Smooth muscle cell of the brain vasculature (primary cell): ENCODE data around the gene ANKRD11.
"Not testable (repeated sequence)": the region's sequence is repeated elsewhere in the genome, so short reads cannot be mapped to it uniquely, and the experiment has no call there.

Experiments
- DNase-seq: peaks from one replicate; pipeline ENCODE4 v3.0.0-alpha.2; 2012; ENCODE audit warnings: low read depth, low spot score

Gene ANKRD11

DNA sequence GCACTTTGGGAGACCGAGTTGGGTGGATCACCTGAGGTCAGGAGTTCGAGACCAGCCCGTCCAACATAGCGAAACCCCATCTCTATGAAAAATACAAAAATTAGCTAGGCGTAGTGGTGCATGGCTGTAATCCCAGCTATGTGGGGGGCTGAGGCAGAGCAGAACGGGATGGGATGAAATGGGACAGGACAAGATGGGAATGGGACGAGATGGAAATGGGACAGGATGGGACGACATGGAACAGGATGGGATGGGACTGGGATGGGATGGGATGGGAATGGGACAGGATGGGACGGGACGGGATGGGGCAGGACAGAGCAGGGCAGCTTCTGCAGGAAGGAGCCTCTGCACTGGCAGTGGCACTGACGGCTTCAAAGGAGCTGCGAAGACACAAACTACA, 106.1 kb downstream of the ANKRD11 start:
- DNase-seq, result no peak

DNA sequence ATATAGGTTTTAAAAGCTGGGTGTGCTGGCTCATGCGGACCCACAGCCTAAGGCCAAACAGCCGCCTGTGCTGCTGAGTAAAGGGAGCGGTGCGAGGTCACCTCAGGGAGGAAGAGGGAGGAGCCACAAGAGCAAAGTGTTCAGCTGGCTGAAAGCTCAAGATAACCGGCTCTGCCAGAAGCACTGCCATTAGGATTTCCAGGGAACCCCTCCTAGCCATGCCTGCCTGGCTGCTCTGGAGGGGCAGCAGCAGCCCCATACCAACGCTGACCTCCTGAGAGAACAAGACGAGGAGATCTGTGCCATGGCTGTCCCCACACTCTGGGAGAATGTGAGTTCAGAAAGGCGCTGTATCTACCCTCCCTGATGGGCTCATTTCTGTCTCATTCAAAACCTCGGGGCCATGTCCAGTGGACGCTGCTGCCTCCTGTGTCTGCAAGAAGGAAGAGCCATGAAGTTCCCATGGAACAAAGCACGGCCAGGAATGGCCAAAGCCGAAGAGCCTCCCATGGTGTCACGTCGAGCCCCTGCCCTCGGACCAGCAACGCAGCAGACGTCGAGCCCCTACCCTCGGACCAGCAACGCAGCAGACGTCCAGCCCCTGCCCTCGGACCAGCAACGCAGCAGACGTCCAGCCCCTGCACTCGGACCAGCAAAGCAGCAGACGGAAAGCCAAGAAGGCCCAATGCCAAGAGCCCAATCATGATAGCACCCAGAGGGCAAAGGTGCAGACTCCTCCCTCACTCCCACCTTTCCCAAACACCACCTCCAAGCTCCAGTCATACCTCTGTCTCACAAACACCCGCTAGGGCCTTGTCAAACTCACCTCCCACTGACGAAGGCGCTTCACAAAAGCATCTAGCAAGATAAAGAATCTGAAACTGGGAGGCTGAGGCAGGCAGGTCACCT, 107.0 kb downstream of the ANKRD11 start:
- no peak for DNase-seq

DNA sequence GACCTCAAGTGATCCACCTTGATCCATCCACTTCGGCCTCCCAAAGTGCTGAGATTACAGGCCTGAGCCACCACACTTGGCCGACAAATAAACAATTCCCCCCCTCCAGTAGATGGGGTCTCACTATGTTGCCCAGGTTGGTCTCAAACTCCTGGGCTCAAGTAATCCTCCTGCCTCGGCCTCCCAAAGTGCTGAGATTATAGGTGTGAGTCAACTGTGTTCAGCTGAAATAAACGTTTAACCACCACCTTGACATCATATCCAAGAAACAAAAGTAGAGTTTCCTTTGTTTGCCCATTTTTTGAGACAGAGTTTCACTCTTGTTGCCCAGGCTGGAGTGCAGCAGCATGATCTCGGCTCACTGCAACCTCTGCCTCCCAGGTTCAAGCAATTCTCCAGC, 107.8 kb downstream of the ANKRD11 start:
- DNase-seq, result not testable (repeated sequence)

DNA sequence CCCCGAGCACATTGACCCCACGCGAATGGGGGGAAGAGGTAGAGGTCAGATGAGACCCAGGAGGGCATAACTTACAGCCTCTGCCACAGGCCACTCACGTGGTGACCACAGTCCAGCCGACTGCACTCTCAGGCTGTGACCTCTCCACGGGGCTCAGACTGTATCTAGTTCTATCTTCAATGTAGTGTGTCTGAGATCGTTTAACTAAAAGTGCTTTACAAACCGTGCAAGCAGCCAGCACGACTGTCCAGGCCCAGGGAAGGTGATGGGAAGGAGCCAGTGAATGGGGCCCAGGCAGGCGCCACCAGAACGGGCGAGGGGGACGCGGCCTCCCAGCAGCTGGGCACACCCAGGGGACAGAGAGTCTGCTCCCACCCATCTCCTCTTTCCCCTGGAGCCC, 108.6 kb downstream of the ANKRD11 start:
- no peak for DNase-seq

DNA sequence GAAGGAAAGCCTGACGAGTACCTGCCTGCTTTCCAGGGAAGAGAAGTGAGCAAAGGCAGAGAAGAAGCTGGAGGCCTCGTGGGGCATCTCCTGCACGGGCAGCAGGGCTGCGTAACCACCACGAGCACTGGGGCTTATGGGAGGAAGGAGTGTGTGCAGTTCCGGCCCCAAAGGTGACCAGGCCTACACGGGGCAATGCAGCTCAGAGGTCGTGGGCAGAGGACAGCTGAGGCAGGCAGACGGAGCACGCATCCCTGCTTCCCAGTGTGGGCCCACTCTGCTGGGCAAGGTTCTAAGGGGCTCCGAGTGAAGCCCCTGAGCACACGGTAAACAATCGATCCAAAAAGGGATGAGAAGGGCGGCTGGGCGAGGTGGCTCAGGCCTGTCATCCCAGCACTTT, 109.7 kb downstream of the ANKRD11 start:
- DNase-seq, result no peak

DNA sequence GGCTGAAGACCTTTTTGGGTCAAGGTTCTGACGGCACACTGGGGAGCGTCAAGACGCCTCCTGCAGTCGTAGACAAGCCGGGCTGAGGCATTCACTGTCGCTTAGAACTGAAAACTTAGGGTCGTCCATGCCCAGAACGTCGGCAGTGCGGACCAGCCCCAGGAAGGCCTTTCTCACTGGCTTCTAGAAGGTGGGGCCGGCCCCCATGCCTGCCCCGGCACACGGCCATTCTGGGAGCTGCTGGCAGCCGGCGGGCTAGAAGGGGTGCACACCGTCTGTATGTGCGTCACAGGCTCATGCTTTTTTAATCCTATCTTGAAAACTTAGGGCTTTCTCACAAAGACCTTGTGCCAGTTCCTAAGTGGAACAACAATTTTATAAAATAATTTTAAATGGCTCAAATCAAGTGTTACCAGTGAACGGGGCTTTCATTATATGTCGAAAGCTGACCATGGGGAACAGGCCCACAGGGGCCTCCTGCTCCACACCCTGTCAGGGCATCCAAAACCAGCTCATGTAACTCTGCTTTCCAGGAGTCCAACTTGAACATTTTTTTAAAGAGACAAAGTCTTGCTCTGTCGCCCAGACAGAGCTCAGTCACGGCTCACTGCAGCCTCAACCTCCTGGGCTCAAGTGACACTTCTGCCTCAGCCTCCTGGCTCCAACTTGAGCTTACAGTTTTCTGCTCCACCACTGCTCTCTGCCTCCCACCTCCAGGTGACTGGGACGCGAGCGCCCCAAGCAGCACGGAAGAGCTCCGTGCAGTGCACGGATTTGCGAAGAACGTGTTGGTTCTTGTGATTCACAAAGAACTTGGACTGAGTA, 111.2 kb downstream of the ANKRD11 start:
- DNase-seq, result no peak

DNA sequence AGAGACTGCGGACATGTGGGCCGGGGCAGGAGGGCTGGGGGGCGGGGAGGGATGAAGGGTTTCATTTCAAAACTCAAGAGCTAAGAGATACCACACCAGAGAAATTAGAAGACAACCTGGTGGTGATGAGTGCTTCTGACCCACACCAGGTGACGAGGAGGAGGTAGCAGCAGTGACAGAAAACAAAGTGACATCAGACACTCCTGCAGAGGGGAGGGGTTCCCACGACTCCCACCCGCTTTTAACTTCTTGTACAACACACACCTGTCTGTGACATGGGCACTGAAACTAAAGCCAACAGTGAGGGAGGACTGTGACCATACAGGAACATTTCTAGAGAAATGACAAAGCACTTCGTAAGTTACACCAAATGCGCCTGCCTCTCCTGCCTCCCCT, 112.9 kb downstream of the ANKRD11 start:
- no peak for DNase-seq

DNA sequence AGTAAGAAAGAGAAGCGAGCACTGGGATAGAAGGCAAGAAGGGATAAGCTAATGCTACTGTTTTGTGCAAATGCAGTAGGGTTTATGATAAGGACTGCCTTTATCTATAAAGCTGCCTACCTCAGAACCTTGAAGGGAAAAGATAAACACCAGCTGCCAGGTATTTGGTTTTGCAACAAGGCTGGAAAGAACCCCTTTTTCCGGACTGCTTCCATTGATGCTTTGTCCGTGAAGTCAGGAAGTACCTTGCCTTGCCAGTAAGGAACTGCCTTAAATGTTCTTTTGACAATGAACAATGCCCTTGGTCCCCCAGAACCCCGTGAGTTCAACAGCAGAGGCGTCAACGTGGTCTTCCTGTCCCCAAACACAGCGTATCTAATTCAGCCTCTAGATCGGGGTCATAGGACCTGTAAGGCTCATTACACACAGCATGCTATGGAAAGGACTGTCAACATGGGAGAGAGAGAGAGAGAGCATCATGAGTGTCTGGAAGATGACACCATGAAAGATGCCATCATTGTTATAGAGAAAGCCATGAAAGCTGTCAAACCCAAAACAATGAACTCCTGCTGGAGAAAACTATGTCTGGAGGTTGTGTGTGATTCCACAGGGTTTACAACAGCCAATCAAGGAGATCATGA, 113.4 kb downstream of the ANKRD11 start:
- DNase-seq, result no peak

DNA sequence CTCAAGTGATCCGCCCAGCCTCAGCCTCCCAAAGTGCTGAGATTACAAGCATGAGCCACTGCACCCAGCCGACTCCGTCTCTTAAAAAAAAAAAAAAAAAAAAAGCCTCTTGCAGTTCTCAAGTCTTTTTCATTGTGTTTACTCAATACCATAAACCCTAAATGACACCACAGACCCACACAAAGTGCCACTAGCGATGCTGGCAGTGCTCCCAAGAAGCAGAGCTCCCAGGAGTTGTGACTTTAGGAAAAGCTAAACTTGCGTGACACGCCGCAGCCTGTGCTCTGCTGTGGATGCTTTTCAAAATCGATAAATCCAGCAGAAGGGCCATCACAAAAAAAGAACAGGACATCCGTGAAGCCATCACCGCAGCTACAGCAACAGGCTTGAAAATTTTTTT, 114.7 kb downstream of the ANKRD11 start:
- no peak for DNase-seq

DNA sequence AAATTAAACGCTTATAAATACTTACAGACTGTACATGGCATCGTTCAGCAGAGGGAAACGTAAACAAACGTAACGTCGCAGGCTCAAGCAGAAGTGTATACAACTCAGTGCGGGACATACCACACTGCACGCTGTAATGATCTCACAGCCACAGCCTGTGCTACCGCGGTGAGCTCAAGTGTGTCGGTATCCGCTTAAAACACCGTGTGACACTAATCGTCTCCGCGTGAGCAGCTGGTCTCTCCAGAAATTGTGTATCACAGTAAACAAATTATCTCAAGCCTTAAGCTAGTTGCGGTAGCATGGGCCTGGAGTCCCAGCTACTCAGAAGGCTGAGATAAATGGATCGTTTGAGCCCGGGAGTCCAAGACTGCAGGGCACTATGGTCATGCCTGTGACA, 115.3 kb downstream of the ANKRD11 start:
- DNase-seq, result no peak

DNA sequence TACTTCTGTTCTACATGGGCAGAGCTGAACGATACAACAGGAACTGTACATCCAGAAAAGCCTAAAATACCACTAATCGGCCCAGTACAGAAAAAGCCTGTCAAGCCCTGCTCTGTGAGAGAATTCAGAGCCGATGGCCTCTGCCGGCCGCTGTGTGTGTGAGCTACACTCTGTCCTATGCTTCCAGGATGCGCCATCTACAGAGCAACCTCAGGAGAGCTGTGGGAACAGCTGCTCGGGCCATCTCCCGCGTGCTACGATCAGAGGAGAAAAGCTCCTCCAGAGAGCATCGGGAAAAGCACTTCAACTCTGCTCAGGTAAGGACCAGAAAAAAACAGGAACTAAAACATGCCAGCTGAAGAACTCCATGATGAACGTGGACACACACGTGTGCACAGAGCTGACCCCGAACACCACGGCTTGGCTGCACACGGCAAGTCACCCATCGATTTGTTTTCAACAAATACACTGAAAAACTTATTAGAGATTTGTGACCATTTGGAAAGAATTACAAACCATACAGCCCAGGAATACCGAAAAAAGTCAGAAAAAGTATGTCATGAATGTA, 115.9 kb downstream of the ANKRD11 start:
- DNase-seq, result peak; percentile 44

DNA sequence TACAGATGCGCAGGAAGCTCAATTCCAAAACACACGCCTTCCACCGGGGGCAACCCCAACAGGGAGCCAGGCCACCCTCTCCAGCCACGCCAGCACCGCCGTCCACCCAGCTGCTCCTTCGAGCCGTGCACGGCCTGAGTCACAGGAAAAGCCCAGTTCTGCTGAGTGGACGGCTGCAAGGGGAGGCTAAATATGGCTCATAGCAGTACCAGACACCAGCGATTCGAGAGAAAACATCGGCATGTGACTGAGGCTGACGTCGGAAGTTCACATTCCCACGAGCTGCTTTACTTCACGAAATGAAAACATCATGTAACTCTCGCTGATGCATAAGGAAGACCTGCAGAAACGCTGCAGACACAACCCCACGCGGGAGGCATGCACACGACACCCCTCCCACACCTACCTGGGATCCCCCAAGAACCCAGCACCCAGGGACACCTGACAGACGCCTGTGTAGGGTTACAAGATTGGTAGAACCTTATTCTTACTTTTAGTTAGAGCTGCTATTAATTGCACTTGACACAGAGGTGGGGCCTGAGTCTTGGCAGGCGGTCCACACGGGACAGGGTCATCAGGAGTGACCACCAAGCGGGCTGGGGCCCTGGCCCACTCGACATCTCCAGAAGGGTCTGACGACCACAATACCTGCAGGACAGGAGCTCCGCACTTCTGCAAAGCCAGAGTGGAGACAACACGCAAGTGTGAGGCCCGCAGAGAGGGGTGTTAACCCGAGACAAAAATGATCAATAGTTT, 116.8 kb downstream of the ANKRD11 start:
- DNase-seq, result peak; percentile 79

DNA sequence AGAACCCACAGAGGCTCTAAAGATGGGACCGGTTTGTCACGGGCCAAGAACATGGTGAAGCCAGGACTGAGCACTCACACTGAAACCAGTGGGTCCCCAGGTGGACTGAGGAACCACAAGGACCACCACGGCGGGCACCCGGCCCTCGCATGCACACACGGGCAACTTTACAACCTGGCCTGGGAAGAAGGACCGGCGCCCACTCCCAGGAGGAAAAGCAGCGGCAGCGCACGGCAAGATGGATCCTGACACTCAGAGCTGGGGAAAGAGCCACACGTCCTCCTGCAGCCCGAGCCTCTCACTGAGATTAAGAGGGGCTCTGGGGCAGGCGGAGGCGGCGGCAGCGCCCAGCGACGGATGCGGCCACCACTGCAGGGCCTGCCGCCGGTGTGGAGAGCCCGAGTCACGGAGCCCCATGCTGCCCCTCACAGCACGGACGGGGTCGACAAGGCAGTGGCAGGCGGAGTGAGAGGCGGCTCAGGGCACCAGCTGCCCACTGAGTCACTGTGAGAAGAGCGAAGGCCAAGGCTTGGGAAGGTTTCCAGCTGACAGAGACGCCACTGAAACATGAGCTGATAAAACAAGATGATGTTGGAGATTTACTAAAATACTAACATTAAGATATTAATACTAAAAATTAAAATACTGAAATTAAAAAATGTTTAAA, 118.3 kb downstream of the ANKRD11 start:
- DNase-seq, result no peak

DNA sequence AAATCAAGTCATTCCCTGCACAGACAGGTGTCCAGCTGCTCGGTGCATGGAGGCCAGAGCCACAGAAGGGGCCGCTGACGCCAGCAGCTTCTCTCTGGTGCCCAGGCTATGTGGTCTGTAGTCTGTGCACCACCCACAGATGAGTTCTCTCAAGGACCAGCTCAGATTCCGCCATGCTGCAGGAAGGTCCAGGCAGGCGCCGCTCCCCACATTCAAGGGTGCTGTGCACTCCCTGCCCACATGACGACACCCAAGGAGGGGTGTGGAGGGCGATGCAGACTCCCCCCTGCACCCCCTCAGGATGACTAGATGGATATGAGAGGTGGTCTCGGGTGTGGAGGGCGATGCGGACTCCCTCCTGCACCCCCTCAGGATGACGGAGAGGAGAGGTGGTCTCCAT, 119.0 kb downstream of the ANKRD11 start:
- no peak for DNase-seq

DNA sequence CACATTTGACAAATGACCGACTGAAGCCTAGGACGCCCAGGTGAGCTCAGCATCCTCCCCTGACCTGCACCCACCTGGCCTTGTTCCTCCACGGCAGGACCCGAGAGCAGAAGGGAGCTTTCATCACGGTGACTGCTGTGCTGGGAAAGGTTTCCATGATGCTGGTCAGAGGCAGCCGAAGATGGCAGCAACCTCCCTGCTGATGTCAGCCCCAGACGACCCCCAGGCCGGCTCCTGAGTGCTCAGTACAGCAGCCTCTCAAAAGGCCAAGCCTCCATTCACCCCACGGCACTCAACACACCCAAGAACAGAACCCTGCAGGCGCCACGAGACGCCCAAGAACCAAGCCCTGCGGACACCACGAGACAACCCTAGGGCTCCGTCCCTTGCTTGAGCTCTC, 119.8 kb downstream of the ANKRD11 start:
- DNase-seq, result no peak

DNA sequence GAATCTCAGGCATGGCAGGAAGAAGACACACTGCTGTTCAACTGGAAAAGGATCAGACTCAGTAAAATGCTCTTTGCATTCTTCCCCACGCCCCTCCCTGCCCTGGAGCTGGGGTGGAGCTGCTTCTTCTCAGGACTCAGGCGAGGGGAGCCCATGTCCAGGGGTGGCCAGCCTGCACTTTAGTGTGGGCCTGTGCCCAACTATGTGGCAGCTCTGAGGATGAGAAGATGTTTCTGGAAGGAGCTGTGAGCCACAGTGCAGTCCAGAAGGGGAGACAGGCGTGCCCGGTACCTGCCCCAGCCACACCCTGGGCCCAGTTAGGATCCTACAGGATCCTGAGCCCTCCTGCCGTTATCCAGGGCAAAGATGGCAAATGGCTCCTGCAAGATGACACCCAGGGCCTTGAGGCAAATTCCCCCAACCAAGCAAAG, 120.3 kb downstream of the ANKRD11 start:
- no peak for DNase-seq

DNA sequence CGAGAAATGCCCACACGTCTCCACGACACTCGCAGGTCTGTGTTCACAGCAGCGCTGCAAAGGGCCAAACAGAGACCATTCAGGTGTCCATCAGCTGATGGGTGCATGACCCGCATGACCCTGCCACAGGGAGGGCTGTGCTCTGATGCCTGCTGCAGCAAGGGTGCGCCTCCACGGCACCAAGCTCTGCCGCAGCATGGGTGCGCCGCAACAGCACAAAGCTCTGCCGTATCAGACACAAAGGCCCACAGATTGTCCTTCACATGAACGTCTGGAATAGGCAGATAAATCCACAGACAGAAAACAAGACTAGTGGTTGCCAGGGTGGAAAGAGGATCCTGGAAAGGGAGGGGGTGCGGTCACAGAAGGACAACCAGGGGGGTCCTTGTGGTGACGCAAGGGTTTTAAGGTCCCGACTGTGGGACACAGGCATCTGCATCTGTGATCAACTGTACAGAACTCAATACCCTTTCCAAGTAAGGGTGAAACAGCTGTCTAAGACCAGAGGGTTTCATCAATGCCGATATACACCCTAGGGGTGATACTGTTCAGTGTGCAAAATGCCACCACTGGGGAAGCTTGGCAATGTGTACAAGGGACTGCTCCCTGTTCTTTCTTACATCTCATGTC, 121.0 kb downstream of the ANKRD11 start:
- DNase-seq, result no peak

DNA sequence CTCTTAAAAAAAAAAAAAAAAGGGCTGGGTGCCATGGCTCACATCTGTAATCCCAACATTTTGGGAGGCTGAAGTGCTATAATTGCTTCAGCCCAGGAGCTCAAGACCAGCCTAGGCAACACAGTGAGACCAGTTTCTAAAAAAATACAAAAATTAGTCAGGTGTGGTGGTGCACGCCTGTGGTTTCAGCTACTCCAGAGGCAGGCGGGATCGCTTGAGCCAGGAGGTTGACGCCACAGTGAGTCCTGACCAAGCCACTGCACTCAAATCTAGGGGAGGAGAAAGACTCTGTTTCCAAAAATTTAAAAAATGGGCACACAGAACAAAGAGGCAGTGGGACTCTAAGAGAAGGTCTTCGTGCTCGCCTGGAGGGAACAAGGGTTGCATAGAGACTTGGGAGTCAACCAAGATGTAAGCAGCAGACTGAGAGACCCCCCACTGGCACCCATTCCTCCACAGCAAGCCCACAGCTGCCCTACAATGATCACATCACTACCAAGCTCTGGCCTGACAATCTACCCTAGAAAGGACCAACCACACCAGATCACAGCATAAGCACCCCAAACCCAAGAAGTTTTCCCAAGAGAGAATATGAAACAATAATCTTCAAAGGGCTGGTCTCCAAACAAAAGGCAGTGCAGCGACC, 121.6 kb downstream of the ANKRD11 start:
- DNase-seq, result no peak

DNA sequence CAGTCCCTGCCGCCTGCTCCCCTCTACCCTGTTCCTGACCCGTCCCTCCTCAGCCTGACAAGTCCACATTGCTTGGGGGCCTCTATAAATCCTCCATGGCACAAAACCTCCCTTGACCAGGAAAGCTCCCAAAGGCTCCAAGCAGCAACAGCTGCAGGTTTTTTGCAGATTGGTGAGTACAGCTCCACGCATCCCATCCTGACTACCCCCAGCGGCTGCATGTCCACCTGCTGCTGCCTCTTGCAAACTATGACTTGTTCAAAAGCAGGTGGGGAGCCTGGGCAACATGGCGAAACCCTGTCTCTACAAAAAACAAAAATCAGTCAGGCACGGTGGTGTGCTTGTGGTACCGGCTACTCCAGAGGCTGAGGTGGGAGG, 122.8 kb downstream of the ANKRD11 start:
- no peak for DNase-seq
